Activated naive CD8-positive, alpha-beta T cell (primary cell): ENCODE measurements around the gene DSTYK.

Experiments used
- H3K27ac Mint-ChIP-seq: one replicate; pipeline ENCODE4 v1.8.0; 2021; ENCODE audit warnings: mixed read lengths
- H3K27me3 Mint-ChIP-seq: one replicate; pipeline ENCODE4 v1.8.0; 2021; ENCODE audit warnings: mixed read lengths
- H3K36me3 Mint-ChIP-seq: one replicate; pipeline ENCODE4 v1.8.0; 2021; ENCODE audit warnings: mixed read lengths
- H3K4me1 Mint-ChIP-seq: one replicate; pipeline ENCODE4 v1.8.0; 2021; ENCODE audit warnings: low read depth, mixed read lengths
- H3K4me3 Mint-ChIP-seq: one replicate; pipeline ENCODE4 v1.8.0; 2021; ENCODE audit warnings: mild to moderate bottlenecking, mixed read lengths
- H3K9me3 Mint-ChIP-seq: one replicate; pipeline ENCODE4 v1.8.0; 2021; ENCODE audit warnings: low read depth, mixed read lengths

Gene DSTYK

DNA sequence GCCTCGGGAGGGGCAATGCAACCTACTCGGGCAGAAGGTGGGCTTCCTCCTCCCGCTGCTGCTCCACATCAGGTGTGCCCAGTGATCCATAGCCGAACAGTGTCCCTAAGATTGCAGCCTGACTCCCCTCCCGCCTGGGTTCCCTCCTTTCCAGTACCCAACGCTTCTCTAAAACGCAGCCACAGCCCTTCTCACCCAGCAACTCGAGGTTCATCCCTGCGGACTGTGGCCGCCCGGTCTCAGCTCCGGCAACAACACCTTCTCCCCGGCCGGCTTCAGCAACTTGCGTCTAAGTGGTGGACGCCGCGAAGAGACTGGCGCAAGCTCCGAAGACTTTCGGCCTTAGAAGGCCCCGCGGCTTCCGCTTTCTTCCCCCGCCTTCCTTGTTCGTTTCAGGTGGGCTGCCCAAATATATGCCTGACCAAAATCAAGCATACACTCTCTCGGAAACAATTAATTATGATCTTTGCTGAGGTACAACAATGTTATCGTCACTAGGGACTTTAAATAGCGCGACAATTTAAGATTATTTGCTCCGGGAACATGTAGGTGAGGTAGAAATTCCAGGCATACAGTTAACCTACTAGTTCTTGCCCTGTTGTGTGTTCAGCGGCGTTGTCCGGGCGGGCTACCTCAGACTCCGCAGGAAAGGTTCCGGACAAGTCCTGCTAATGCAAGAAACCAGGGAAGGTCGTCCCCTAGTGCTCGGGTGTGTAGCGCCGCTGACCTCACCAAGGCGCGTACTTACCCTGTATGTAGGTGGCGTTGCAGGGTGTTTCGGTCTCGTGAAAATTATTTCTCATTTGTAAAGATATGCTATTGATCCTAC lies 89.6 kb downstream of the DSTYK start, which contains the start of gene RBBP5:
RBBP5 (minus strand) TSS at position 319 of the 829 bp plus-strand sequence; CDS start at position 214, 105 bp downstream.
- H3K4me1 Mint-ChIP-seq, result peaks cover 44% of the 10 kb centered on the region
- H3K36me3 Mint-ChIP-seq, result no peaks in the 10 kb centered on the region
- H3K27me3 Mint-ChIP-seq, result no peaks in the 10 kb centered on the region
- peak within 1 kb of the TSS; percentile 97 for H3K4me3 Mint-ChIP-seq
- H3K27ac Mint-ChIP-seq, result peak within 1 kb of the TSS; percentile 99
- no peaks in the 10 kb centered on the region for H3K9me3 Mint-ChIP-seq

DNA sequence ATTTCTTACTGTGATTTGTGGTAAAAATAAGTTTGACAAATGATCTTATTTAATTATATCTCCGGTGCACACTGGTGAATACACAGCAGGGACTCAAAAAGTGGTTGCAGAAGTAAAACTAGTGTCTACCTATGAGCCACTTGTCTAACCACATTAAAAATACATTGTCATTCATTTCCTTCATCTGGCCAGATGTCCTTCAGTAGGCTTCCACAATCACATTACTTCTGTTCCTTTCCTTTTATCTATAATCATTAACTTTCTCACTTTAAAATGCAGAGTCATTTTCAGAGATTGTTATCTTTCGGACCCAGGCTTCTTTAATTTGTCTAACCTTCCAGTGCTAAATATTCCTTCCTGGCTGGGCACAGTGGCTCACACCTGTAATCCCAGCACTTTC lies 92.8 kb downstream of the DSTYK start:
- H3K4me1 Mint-ChIP-seq, result peaks cover 54% of the 10 kb centered on the region
- H3K36me3 Mint-ChIP-seq, result no peaks in the 10 kb centered on the region
- no peaks in the 10 kb centered on the region for H3K27me3 Mint-ChIP-seq
- H3K27ac Mint-ChIP-seq, result peak overlapping the region; percentile 61
- H3K4me3 Mint-ChIP-seq, result peak overlapping the region; percentile 48
- H3K9me3 Mint-ChIP-seq, result no peaks in the 10 kb centered on the region

DNA sequence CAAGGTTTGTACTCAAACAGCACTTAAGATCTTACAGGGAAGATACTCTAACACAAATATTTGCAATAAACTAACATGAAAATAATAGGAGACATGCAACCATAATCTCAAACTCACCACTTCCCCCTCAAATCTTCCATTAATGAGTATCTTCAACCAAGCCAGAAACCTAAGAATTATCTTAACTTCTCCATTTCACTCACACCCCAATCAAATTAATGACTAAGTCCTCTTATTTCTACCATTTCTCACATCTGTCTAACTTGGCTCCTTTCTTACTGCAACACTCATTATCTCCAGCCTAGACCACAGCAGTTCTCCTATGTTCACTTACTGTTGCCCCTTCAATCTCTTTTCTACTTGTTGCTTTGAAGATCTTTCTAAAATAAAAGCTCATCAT lies 100.1 kb downstream of the DSTYK start:
- H3K27ac Mint-ChIP-seq, result peak overlapping the region; percentile 81
- peaks cover 22% of the 10 kb centered on the region for H3K4me1 Mint-ChIP-seq
- no peaks in the 10 kb centered on the region for H3K9me3 Mint-ChIP-seq
- H3K4me3 Mint-ChIP-seq, result no peak overlapping the region
- H3K36me3 Mint-ChIP-seq, result peaks cover 7% of the 10 kb centered on the region
- H3K27me3 Mint-ChIP-seq, result no peaks in the 10 kb centered on the region

DNA sequence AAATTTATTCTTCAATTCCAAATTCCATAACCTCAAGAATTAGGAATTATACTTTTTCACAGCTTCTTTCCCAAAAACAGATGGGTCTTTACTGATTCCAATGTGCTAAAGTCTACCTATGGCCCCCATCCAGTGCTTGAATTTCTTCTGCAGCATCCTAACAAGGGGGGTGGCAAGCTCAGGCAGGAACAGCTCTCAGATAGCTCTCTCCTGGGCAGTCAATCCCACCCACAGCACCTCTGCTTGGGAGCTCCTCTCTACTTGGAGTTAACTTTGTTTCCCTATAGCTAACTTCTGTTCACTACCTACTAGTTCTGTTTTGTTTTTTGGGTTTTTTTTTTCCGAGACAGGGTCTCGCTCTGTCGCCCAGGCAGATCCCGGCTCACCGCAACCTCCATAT lies 101.8 kb downstream of the DSTYK start:
- H3K4me1 Mint-ChIP-seq, result peaks cover 16% of the 10 kb centered on the region
- H3K27me3 Mint-ChIP-seq, result no peaks in the 10 kb centered on the region

DNA sequence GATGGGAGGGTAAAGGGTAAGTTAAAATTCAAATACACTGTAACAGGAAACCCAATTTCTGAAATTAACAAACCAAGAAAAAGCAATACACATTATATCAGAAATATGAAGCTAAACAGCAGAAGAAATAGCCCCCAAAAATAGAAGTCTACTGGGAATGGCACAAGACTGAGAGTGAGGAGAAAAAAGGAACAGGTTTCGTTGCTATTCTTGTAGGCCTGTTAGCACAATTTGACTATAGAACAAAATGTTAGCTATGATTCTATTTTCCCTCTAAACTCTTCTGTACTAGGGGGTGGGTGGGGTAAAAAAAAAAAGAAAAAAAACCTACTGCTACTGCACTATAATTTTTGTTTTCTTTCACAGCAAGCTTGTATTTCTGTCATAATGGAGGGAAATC lies 102.2 kb downstream of the DSTYK start:
- peaks cover 10% of the 10 kb centered on the region for H3K36me3 Mint-ChIP-seq
- peak overlapping the region; percentile 38 for H3K27ac Mint-ChIP-seq
- no peaks in the 10 kb centered on the region for H3K27me3 Mint-ChIP-seq
- H3K4me3 Mint-ChIP-seq, result no peak overlapping the region
- no peaks in the 10 kb centered on the region for H3K9me3 Mint-ChIP-seq
- peaks cover 16% of the 10 kb centered on the region for H3K4me1 Mint-ChIP-seq

More for the DNA sequence above, 101.8 kb downstream of the DSTYK start:
- Mint-ChIP-seq H3K9me3 (no peaks in the 10 kb centered on the region), H3K4me3 (no peak overlapping the region), H3K36me3 (peaks cover 10% of the 10 kb centered on the region), H3K27ac (no peak overlapping the region)

DNA sequence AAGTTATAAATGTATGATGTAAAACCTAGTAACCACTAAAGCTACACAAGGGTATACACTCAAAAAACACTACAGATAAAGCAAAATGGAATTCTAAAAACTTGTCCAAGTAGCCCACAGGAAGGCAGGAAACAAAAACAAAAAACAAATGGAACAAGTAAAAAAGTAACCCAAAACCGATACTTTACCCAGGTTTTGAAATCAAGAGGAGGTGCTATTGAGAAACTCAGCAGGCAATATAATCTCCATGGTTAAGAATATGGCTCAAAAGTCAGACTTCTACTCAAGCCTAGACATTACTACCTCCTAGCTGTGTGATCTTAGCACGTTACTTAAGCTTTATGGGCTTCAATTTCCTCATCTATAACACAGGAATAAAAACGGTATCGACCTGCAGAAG lies 103.0 kb downstream of the DSTYK start:
- H3K36me3 Mint-ChIP-seq, result peaks cover 12% of the 10 kb centered on the region
- H3K9me3 Mint-ChIP-seq, result no peaks in the 10 kb centered on the region
- H3K27me3 Mint-ChIP-seq, result no peaks in the 10 kb centered on the region
- peaks cover 18% of the 10 kb centered on the region for H3K4me1 Mint-ChIP-seq
- H3K4me3 Mint-ChIP-seq, result no peak overlapping the region
- H3K27ac Mint-ChIP-seq, result no peak overlapping the region

DNA sequence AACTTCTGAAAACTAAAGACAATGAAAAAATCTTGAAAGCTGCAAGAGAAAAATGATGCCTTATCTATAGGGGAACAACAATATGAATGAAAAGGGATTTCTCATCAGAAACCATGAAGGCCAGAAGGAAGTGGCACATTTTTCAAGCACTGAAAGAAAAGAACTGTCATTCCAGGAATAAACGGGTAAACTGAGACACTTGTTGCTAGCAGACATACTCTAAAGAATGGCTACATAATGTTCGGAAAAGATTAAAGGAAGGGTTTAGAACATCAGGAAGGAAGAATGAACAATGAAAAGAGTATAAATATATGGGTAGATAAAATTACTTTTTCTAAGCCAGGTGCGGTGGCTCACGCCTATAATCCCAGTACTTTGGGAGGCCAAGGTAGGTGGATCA lies 104.2 kb downstream of the DSTYK start:
- H3K9me3 Mint-ChIP-seq, result no peaks in the 10 kb centered on the region
- H3K36me3 Mint-ChIP-seq, result peaks cover 13% of the 10 kb centered on the region
- H3K4me3 Mint-ChIP-seq, result no peak overlapping the region
- H3K27ac Mint-ChIP-seq, result no peak overlapping the region
- no peaks in the 10 kb centered on the region for H3K27me3 Mint-ChIP-seq
- H3K4me1 Mint-ChIP-seq, result peaks cover 16% of the 10 kb centered on the region

DNA sequence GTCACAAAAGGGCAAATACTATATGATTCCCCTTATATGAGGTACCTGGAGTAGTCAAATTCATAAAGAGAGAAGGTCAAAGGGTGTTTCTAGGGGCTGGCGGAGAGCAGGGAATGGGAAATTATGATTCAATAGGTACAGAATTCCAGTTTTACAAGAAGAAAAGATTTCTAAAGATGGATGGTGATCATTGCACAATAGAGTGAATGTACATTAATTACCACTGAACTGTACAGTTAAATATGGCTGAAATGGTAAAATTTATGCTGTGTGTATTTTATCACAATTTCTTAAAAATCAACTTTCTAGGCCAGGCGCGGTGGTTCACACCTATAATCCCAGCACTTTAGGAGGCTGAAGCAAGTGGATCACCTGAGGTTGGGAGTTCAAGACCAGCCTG lies 109.1 kb downstream of the DSTYK start:
- no peaks in the 10 kb centered on the region for H3K9me3 Mint-ChIP-seq
- H3K27ac Mint-ChIP-seq, result peak overlapping the region; percentile 16
- H3K36me3 Mint-ChIP-seq, result peaks cover 16% of the 10 kb centered on the region
- H3K4me1 Mint-ChIP-seq, result peaks cover 7% of the 10 kb centered on the region
- H3K27me3 Mint-ChIP-seq, result no peaks in the 10 kb centered on the region
- no peak overlapping the region for H3K4me3 Mint-ChIP-seq

DNA sequence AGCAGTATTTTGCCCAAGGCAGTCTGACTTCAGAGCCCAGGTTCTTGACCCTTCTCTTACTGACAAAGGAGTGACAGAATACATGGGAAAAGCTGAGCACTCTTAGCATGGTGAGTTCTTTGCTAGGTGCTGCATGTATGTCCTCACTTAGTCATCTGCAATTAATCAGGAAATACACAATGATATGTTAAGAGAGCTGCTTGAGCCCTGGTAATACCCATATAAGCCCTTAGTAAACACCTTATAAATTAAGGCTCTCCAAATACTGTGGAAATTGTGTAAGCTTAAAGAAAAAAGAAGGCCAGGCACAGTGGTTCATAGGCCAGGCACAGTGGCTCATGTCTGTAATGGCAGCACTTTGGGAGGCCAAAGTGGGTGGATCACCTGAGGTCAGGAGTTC lies 113.3 kb downstream of the DSTYK start:
- H3K27me3 Mint-ChIP-seq, result no peaks in the 10 kb centered on the region
- H3K4me3 Mint-ChIP-seq, result no peak overlapping the region
- no peaks in the 10 kb centered on the region for H3K4me1 Mint-ChIP-seq
- no peak overlapping the region for H3K27ac Mint-ChIP-seq
- no peaks in the 10 kb centered on the region for H3K9me3 Mint-ChIP-seq
- peaks cover 11% of the 10 kb centered on the region for H3K36me3 Mint-ChIP-seq

DNA sequence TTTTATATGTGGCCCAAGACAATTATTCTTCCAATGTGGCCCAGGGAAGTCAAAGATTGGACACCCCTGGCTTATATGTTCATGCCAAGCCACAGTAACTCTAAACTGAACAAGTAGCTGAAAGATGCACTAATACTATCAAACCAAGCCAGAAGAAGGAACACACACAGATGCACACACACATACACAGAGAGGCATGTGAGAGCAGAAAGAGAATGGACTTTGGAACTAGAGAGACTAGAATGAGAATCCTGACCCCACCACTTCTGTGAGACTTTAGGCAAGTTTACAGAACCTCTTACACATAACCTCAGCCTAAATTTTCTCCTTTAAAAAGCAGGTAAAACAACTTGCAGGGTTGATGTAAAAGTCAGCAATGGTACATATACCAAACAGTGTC lies 116.1 kb downstream of the DSTYK start:
- Mint-ChIP-seq H3K27me3 (no peaks in the 10 kb centered on the region), H3K4me1 (no peaks in the 10 kb centered on the region), H3K36me3 (peaks cover 8% of the 10 kb centered on the region), H3K27ac (no peak overlapping the region), H3K4me3 (no peak overlapping the region), H3K9me3 (no peaks in the 10 kb centered on the region)
